ENCODE measurements around the gene MDM2. TPM values are rescaled to one million over a fixed set of nuclear protein-coding genes. Genes with fewer than 3 reads are reported as not detected.

Gene MDM2
- total RNA-seq, 4 donors from 2014 or later: 39.5 to 84.1 (median 61.8) TPM

DNA sequence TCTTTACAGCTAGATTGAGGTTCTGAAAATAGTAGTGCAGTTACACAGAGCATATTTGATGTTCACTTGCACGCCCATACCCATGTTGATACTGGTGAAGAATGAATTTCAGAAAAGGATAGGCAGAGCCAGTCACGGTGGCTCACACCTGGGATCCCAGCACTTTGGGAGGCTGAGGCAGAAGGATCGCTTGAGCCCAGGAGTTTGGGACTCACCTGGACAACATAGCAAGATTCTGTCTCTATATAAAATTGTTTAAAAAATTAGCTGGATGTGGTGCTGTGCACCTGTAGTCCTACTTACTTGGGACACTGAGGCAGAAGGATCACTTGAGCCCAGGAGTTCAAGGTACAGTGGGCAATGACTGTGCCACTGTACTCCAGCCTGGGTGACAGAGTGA is 56.6 kb downstream of the MDM2 start:
- no peak overlapping the region for H3K4me3 ChIP-seq
- H3K4me1 ChIP-seq: peaks cover 13% of the 10 kb centered on the region
- no peaks in the 10 kb centered on the region for H3K9me3 ChIP-seq
- H3K27me3 ChIP-seq: no peaks in the 10 kb centered on the region
- DNase-seq (ENCODE audit: low spot score in 2 of 2): no peak
- H3K27ac ChIP-seq: no peak overlapping the region
- WGBS: 92% methylated on average over 3 of the region's 3 CpGs
- H3K36me3 ChIP-seq: peaks cover 6% of the 10 kb centered on the region
- TF ChIP-seq POLR2AphosphoS5 (IDR thresholded peaks at IDR 0.05) (no peak), POLR2A (IDR thresholded peaks at IDR 0.05) (no peak), EP300 (IDR thresholded peaks at IDR 0.05) (no peak)
- TF ChIP-seq, protein P1, sequence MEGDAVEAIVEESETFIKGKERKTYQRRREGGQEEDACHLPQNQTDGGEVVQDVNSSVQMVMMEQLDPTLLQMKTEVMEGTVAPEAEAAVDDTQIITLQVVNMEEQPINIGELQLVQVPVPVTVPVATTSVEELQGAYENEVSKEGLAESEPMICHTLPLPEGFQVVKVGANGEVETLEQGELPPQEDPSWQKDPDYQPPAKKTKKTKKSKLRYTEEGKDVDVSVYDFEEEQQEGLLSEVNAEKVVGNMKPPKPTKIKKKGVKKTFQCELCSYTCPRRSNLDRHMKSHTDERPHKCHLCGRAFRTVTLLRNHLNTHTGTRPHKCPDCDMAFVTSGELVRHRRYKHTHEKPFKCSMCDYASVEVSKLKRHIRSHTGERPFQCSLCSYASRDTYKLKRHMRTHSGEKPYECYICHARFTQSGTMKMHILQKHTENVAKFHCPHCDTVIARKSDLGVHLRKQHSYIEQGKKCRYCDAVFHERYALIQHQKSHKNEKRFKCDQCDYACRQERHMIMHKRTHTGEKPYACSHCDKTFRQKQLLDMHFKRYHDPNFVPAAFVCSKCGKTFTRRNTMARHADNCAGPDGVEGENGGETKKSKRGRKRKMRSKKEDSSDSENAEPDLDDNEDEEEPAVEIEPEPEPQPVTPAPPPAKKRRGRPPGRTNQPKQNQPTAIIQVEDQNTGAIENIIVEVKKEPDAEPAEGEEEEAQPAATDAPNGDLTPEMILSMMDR (IDR thresholded peaks at IDR 0.05): no peak

DNA sequence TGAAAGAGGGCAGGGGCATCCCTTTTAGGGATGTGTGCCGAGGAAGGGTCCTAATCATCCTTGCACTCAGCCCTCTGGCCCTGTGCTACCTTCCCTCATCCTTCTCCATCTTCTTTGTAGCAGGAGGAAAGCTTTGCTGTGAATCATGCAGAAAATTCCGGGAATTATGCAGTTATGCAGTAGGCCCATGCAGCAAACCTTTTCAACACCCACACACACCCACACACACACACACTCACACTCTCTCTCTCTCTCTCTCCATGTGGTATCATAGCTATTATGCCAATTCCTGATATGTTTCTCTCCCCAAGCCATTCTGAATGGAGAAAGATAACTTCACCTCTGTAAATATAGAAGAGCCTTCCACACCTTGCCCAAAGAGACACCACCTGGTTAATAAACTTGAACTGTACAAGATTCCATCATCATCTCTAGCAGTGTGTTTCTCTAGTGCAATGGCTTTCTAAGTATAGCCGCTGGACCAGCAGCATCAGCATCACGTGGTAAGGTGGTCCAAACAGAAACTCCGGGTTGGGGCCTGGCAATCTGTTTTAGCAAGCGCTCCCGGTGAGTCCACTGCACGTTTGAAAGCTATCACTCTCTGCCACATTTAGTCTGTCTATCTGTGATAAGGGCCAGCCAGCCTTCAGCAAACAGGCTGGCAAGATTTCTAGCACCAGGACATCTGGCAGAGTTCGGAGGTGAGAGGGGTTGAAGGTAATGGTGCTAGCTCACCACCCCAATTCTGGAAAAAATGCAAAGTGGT is 57.6 kb downstream of the MDM2 start:
- 92% methylated on average over 9 of the region's 9 CpGs for WGBS
- no peaks in the 10 kb centered on the region for H3K27me3 ChIP-seq

DNA sequence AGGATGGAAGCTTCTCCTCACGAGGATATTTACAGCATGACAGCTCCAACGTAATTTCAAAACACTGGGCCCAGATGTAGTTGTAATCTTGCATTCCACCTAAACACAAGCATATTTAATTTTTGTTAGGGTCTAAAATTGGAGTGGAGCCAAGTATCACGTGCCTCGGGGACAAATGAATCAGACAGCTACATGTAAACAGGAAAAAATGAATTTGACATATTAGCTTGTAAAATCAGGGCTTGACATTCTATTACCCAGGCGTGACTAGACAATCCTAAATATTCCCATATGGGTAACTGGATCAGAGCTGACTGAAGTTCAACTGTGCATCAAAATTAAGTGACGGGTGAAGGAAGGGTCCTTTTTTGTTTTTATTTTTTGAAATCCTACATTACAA is 59.0 kb downstream of the MDM2 start:
- Histone ChIP-seq H3K36me3 (peaks cover 19% of the 10 kb centered on the region), H3K4me1 (peaks cover 13% of the 10 kb centered on the region), H3K4me3 (no peak overlapping the region), H3K27ac (no peak overlapping the region), H3K9me3 (no peaks in the 10 kb centered on the region), H3K27me3 (no peaks in the 10 kb centered on the region)
- no peak for TF ChIP-seq POLR2A (IDR thresholded peaks at IDR 0.05)
- TF ChIP-seq, protein P1 (IDR thresholded peaks at IDR 0.05): no peak
- no peak for TF ChIP-seq EP300 (IDR thresholded peaks at IDR 0.05)
- TF ChIP-seq POLR2AphosphoS5 (IDR thresholded peaks at IDR 0.05): no peak
- WGBS: 46% methylated on average over 6 of the region's 6 CpGs
- DNase-seq (ENCODE audit: low spot score in 2 of 2): no peak

More for the DNA sequence above, 57.6 kb downstream of the MDM2 start:
- H3K4me1 ChIP-seq: peaks cover 13% of the 10 kb centered on the region
- no peaks in the 10 kb centered on the region for H3K9me3 ChIP-seq
- no peak overlapping the region for H3K27ac ChIP-seq
- no peak for TF ChIP-seq POLR2AphosphoS5 (IDR thresholded peaks at IDR 0.05)
- TF ChIP-seq POLR2A (IDR thresholded peaks at IDR 0.05): no peak
- no peak for TF ChIP-seq EP300 (IDR thresholded peaks at IDR 0.05)
- TF ChIP-seq, protein P1 (IDR thresholded peaks at IDR 0.05): no peak
- DNase-seq (ENCODE audit: low spot score in 2 of 2): no peak
- no peak overlapping the region for H3K4me3 ChIP-seq
- H3K36me3 ChIP-seq: peaks cover 12% of the 10 kb centered on the region

DNA sequence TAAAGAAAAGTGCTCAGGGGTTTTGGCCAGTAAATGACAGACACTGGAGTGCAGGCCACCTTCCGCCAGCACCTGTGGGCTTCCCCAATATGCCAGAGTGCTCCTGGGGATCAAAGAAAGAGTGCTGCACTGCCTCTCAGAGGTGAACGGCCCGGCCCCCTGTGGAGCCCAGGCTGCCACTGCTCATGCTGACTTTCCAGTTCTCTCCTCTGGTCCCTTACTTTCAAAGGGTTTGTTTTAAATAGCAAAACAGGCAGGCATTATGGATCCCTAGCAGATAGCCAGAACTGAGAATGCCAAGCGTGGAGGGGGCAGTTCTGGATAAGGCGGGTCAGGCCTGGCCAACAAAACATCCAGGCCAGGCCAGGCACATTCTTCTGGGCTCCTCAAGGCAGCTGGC is 59.6 kb downstream of the MDM2 start:
- Histone ChIP-seq H3K4me1 (peaks cover 13% of the 10 kb centered on the region), H3K4me3 (no peak overlapping the region), H3K36me3 (peaks cover 19% of the 10 kb centered on the region), H3K27ac (no peak overlapping the region), H3K9me3 (no peaks in the 10 kb centered on the region), H3K27me3 (no peaks in the 10 kb centered on the region)
- DNase-seq (ENCODE audit: low spot score in 2 of 2): no peak
- no peak for TF ChIP-seq POLR2A (IDR thresholded peaks at IDR 0.05)
- no peak for TF ChIP-seq EP300 (IDR thresholded peaks at IDR 0.05)
- no peak for TF ChIP-seq POLR2AphosphoS5 (IDR thresholded peaks at IDR 0.05)
- TF ChIP-seq, protein P1 (IDR thresholded peaks at IDR 0.05): no peak
- 92% methylated on average over 5 of the region's 5 CpGs for WGBS

DNA sequence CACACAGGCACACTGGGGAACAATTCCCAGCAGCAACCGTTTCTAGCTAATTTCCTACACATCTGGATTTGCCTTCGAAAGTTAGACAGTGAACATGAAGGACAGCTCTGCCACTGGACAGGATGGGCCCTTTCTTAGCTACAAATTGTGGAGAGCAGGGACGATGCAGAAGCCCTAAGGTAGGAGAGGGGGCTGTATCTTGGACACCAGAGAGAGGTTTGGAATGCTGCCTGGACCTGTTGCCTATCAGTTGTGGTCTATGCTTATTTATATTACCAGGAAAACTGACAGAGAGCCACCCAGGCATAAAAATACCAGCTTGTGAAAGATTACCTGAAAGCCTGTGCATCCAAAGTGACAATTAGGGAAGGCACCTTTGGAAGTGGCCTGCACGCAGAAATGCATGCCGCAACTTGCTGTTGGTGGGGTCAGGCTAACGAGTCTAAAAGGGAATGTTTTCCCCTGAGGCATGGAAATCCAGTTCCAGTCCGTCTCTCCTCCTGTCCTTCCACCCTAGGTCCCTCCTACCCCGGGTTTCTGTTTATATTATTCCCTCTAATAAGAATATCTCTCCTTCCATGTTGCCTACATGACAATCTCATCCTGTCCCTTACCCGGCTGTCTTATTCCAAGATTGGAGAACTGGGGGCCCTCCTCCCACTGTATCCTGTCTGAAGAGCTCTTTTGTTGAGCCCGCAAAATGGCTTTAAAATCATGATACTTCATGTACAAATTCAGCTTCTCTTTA is 60.2 kb downstream of the MDM2 start:
- Histone ChIP-seq H3K4me3 (no peak overlapping the region), H3K36me3 (peaks cover 19% of the 10 kb centered on the region), H3K27ac (no peak overlapping the region), H3K27me3 (no peaks in the 10 kb centered on the region), H3K4me1 (peaks cover 13% of the 10 kb centered on the region), H3K9me3 (no peaks in the 10 kb centered on the region)
- TF ChIP-seq, protein P1 (IDR thresholded peaks at IDR 0.05): no peak
- TF ChIP-seq POLR2A (IDR thresholded peaks at IDR 0.05): no peak
- no peak for TF ChIP-seq EP300 (IDR thresholded peaks at IDR 0.05)
- no peak for TF ChIP-seq POLR2AphosphoS5 (IDR thresholded peaks at IDR 0.05)
- DNase-seq (ENCODE audit: low spot score in 2 of 2): no peak
- WGBS: 71% methylated on average over 10 of the region's 10 CpGs
